K562 (cell line): ENCODE measurements around the gene CRYBG2. TPM values are rescaled to one million over a fixed set of nuclear protein-coding genes. Genes with fewer than 3 reads are reported as not detected.

Source experiments
- ARNT ChIP-seq, 2 experiments: fragments of 450-650 bp; IDR thresholded peaks; 2 replicates each; pipeline ENCODE4 v1.6.1; 2016; ENCODE audit warnings: mild to moderate bottlenecking in 1 of 2
- BHLHE40 ChIP-seq: IDR thresholded peaks from 2 replicates; pipeline ENCODE4 v1.6.1; 2011; ENCODE audit warnings: low read length, improper control_type of control experiment
- ETV1 ChIP-seq: fragments of 450-650 bp; conservative IDR thresholded peaks from 2 replicates; pipeline ENCODE4 v1.6.1; 2016; ENCODE audit warnings: missing genetic modification characterization, control low read depth, low read depth, missing compliant biosample characterization
- ETV6 ChIP-seq, 3 experiments: fragments of 150-350 bp in 1 of 3; sonication (generic) in 1 of 3; formaldehyde crosslinking in 1 of 3; IDR thresholded peaks; 2 replicates each; pipeline versions ENCODE4 v1.6.1 to v1.8.0; 2014 to 2022; ENCODE audit warnings: borderline replicate concordance in 2 of 3, low read depth in 2 of 3, antibody characterized with exemption in 1 of 3, low read length in 1 of 3, mild to moderate bottlenecking in 1 of 3, missing genetic modification reagents in 1 of 3
- HDAC1 ChIP-seq, 2 experiments: fragments of 450-650 bp; IDR thresholded peaks; 2 replicates each; pipeline ENCODE4 v1.6.1; 2016 to 2017; ENCODE audit warnings: inconsistent platforms in 1 of 2, mild to moderate bottlenecking in 1 of 2, moderate library complexity in 1 of 2
- HMG20A ChIP-seq: fragments of 450-650 bp; formaldehyde crosslinking; conservative IDR thresholded peaks from 2 replicates; pipeline ENCODE4 v1.4.0; 2020; ENCODE audit warnings: mild to moderate bottlenecking, mixed read lengths
- NELFE ChIP-seq: IDR thresholded peaks from 2 replicates; pipeline ENCODE4 v1.6.1; 2011; ENCODE audit warnings: mild to moderate bottlenecking; ENCODE audit not compliant: insufficient read depth, insufficient read length
- NR2F6 ChIP-seq: fragments of 450-650 bp; formaldehyde crosslinking; IDR thresholded peaks from 2 replicates; pipeline ENCODE4 v1.4.0; 2020; ENCODE audit warnings: mild to moderate bottlenecking
- PHB2 ChIP-seq: fragments of 450-650 bp; IDR thresholded peaks from 2 replicates; pipeline ENCODE4 v1.6.1; 2017; ENCODE audit warnings: low read depth
- SMARCA5 ChIP-seq: fragments of 450-650 bp; IDR thresholded peaks from 2 replicates; pipeline ENCODE4 v1.6.1; 2016
- STAT5A ChIP-seq: IDR thresholded peaks from 2 replicates; pipeline ENCODE4 v1.6.1; 2012; ENCODE audit warnings: low read length, inconsistent platforms, borderline replicate concordance
- ZBTB8A ChIP-seq: fragments of 450-650 bp; IDR thresholded peaks from 2 replicates; pipeline ENCODE4 v1.6.1; 2018; ENCODE audit warnings: mild to moderate bottlenecking, moderate library complexity; ENCODE audit not compliant: partially characterized antibody
- ZNF282 ChIP-seq: sonication (generic); formaldehyde crosslinking; IDR thresholded peaks from 2 replicates; pipeline ENCODE4 v1.8.1; 2023; ENCODE audit warnings: missing genetic modification reagents
- ZNF551 ChIP-seq: fragments of 250-450 bp; sonication (Bioruptor Pico); IDR thresholded peaks from 2 replicates; pipeline ENCODE4 v1.5.0; 2021; ENCODE audit warnings: mild to moderate bottlenecking, moderate library complexity
- polyA plus RNA-seq, 8 experiments: library from polyadenylated mRNA; depleted of rRNA in 4 of 8; stranded (reverse) in 5 of 8; unstranded in 3 of 8; fragments of >200 nt; fragmentation: Nextera tagmentation in 2 of 8; fragmentation: Illumina TruSeq in 1 of 8; extraction: Ambion mirVana in 2 of 8; extraction: Trizol in 1 of 8; gene quantifications; 2 replicates each; pipeline versions ENCODE4 v1.2.1 to v1.2.3, GENCODE V29; 2011 to 2014; ENCODE audit warnings: inconsistent platforms in 1 of 8, missing spikeins in 1 of 8
- total RNA-seq, 7 experiments: library from RNA; depleted of rRNA in 6 of 7; stranded (reverse); fragments of >200 nt in 6 of 7; fragmentation: Illumina TruSeq in 2 of 7; extraction: Trizol in 2 of 7; gene quantifications; 2 replicates each; pipeline versions ENCODE4 v1.2.1 to v1.2.3, GENCODE V29; 2011 to 2021; ENCODE audit warnings: low replicate concordance in 1 of 7
- TF ChIP-seq, protein P1 (sequence below): fragments of 450-650 bp; formaldehyde crosslinking; IDR thresholded peaks from 2 replicates; pipeline ENCODE4 v1.4.0; 2020; ENCODE audit warnings: mild to moderate bottlenecking
- TF ChIP-seq, protein P2 (sequence below): sonication (generic); formaldehyde crosslinking; IDR thresholded peaks from 2 replicates; pipeline ENCODE4 v1.4.0; 2020; ENCODE audit warnings: mild to moderate bottlenecking, missing genetic modification reagents
- TF ChIP-seq, protein P3 (sequence below): sonication (generic); IDR thresholded peaks from 2 replicates; pipeline ENCODE4 v1.6.1; 2016
- TF ChIP-seq, protein P4 (sequence below): fragments of 450-650 bp; formaldehyde crosslinking; IDR thresholded peaks from 2 replicates; pipeline ENCODE4 v1.4.0; 2020; ENCODE audit warnings: mild to moderate bottlenecking, moderate library complexity
- TF ChIP-seq, protein P5 (sequence below): IDR thresholded peaks from 2 replicates; pipeline ENCODE4 v1.6.1; 2014; ENCODE audit warnings: antibody characterized with exemption

The CRYBG2 gene
- total and polyA plus RNA-seq, 9 of the 15 experiments (the other 6 are each of a cell fraction or from before 2014, with no cell fraction given) = 0.39 to 8.5 (median 3.7) TPM

DNA sequence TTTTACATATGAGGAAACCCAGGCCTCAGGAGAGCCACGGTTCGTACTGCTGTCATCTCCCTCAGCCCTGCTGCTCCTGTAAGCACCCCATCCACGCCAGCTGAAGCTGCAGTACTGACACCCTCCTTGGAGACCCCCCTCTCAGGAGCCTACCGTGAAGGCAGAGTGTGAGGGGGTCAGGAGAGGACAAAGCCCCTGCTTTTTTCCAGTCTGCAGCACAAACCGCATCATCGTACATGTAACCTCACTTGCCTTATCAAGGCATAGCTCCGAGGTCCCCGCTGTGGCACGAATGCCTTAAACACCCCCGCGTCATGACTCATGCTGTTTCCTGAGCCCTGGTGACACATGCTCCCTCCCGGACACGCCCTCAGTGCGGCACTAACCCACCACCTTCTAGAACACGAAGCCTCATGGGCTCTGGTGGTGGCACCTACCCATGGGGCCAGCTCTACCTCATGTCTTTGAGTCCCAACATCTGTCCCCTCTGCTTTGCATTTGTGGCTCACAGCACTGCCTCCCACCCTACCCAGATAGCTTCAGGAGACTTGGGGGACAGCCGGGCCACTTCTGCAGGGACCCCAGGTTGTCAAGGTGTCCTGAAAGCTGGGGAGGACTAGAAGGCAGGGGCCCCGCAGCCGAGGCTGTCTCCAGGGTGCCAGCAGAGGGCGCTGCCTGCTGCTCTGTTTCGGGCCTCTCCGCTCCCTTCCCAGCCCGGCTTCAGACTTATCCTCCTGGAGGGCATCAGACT, 69.2 kb downstream of the CRYBG2 start (continued):
- 0 out of 2 replicates have a peak, but pooled peaks have one; percentile 56 for TF ChIP-seq NR2F6
- TF ChIP-seq STAT5A = peak; percentile 55; the same call in 1 of the 2 replicates
- TF ChIP-seq, protein P1, sequence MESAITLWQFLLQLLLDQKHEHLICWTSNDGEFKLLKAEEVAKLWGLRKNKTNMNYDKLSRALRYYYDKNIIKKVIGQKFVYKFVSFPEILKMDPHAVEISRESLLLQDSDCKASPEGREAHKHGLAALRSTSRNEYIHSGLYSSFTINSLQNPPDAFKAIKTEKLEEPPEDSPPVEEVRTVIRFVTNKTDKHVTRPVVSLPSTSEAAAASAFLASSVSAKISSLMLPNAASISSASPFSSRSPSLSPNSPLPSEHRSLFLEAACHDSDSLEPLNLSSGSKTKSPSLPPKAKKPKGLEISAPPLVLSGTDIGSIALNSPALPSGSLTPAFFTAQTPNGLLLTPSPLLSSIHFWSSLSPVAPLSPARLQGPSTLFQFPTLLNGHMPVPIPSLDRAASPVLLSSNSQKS (CRISPR knock-in tag) = no peak
- TF ChIP-seq SMARCA5 = peak; percentile 77
- no peak for TF ChIP-seq NELFE
- peak in 1 of 2 experiments; percentile 34; a peak in 1 of 4 replicates for TF ChIP-seq ETV6 (IDR thresholded peaks at IDR 0.05; ENCODE audit: borderline replicate concordance in 1 of 2, low read depth in 2 of 2, low read length in 1 of 2)
- no peak for TF ChIP-seq ETV6 (CRISPR knock-in tag; IDR thresholded peaks at IDR 0.05; ENCODE audit: borderline replicate concordance)
- TF ChIP-seq, protein P2, sequence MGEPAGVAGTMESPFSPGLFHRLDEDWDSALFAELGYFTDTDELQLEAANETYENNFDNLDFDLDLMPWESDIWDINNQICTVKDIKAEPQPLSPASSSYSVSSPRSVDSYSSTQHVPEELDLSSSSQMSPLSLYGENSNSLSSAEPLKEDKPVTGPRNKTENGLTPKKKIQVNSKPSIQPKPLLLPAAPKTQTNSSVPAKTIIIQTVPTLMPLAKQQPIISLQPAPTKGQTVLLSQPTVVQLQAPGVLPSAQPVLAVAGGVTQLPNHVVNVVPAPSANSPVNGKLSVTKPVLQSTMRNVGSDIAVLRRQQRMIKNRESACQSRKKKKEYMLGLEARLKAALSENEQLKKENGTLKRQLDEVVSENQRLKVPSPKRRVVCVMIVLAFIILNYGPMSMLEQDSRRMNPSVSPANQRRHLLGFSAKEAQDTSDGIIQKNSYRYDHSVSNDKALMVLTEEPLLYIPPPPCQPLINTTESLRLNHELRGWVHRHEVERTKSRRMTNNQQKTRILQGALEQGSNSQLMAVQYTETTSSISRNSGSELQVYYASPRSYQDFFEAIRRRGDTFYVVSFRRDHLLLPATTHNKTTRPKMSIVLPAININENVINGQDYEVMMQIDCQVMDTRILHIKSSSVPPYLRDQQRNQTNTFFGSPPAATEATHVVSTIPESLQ (CRISPR knock-in tag) = peak; percentile 97; the same call in 1 of the 2 replicates
- peak; percentile 75 to 95; a peak in 3 of 4 replicates for TF ChIP-seq ARNT (IDR thresholded peaks at IDR 0.05)
- TF ChIP-seq, protein P3, sequence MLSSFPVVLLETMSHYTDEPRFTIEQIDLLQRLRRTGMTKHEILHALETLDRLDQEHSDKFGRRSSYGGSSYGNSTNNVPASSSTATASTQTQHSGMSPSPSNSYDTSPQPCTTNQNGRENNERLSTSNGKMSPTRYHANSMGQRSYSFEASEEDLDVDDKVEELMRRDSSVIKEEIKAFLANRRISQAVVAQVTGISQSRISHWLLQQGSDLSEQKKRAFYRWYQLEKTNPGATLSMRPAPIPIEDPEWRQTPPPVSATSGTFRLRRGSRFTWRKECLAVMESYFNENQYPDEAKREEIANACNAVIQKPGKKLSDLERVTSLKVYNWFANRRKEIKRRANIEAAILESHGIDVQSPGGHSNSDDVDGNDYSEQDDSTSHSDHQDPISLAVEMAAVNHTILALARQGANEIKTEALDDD = peak; percentile 39; the same call in 1 of the 2 replicates
- TF ChIP-seq, protein P4, sequence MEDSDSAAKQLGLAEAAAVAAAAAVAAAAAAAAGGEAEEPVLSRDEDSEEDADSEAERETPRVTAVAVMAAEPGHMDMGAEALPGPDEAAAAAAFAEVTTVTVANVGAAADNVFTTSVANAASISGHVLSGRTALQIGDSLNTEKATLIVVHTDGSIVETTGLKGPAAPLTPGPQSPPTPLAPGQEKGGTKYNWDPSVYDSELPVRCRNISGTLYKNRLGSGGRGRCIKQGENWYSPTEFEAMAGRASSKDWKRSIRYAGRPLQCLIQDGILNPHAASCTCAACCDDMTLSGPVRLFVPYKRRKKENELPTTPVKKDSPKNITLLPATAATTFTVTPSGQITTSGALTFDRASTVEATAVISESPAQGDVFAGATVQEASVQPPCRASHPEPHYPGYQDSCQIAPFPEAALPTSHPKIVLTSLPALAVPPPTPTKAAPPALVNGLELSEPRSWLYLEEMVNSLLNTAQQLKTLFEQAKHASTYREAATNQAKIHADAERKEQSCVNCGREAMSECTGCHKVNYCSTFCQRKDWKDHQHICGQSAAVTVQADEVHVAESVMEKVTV (CRISPR knock-in tag) = peak; percentile 44
- TF ChIP-seq ZNF282 = 0 out of 2 replicates have a peak, but pooled peaks have one; percentile 67
- TF ChIP-seq, protein P5, sequence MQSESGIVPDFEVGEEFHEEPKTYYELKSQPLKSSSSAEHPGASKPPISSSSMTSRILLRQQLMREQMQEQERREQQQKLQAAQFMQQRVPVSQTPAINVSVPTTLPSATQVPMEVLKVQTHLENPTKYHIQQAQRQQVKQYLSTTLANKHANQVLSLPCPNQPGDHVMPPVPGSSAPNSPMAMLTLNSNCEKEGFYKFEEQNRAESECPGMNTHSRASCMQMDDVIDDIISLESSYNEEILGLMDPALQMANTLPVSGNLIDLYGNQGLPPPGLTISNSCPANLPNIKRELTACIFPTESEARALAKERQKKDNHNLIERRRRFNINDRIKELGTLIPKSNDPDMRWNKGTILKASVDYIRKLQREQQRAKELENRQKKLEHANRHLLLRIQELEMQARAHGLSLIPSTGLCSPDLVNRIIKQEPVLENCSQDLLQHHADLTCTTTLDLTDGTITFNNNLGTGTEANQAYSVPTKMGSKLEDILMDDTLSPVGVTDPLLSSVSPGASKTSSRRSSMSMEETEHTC = peak; percentile 87
- TF ChIP-seq HDAC1 (IDR thresholded peaks at IDR 0.05) = peak in 1 of 2 experiments; percentile 94; a peak in 2 of 4 replicates
- no peak for TF ChIP-seq PHB2
- TF ChIP-seq BHLHE40 = peak; percentile 94
- TF ChIP-seq ZNF551 (CRISPR knock-in tag) = no peak
- peak; percentile 68 for TF ChIP-seq ETV1 (tag)
- no peak for TF ChIP-seq ZBTB8A
- no peak for TF ChIP-seq HMG20A (CRISPR knock-in tag)
